Smooth muscle cell (in vitro differentiated cells): ENCODE results near the gene DCLK2. TPM values are rescaled to one million over a fixed set of nuclear protein-coding genes. Genes with fewer than 3 reads are reported as not detected.

ENCODE experiments used
- DNase-seq: peaks from one replicate; lab custom pipeline; 2025; ENCODE audit not compliant: unreplicated experiment; lab: John Stamatoyannopoulos, UW
- H2AFZ ChIP-seq: fragments of 200-600 bp; sonication (generic); 2 replicates; pipeline ENCODE4 v1.6.0; 2016; ENCODE audit warnings: antibody characterized with exemption, low read depth, mild to moderate bottlenecking
- H3F3A ChIP-seq: fragments of 200-600 bp; sonication (generic); 2 replicates; pipeline ENCODE4 v1.6.0; 2017; ENCODE audit warnings: antibody characterized with exemption, low read depth
- H3K27ac ChIP-seq: fragments of 200-600 bp; sonication (generic); 2 replicates; pipeline ENCODE4 v1.5.1; 2016; ENCODE audit warnings: low read depth, mild to moderate bottlenecking
- H3K27me3 ChIP-seq: fragments of 200-600 bp; sonication (generic); 2 replicates; pipeline ENCODE4 v1.6.1; 2016; ENCODE audit warnings: low read depth, mild to moderate bottlenecking
- H3K36me3 ChIP-seq: fragments of 200-600 bp; sonication (generic); 2 replicates; pipeline ENCODE4 v1.5.1; 2016; ENCODE audit warnings: low read depth
- H3K4me1 ChIP-seq: fragments of 200-600 bp; sonication (generic); 2 replicates; pipeline ENCODE4 v1.5.1; 2016; ENCODE audit warnings: low read depth
- H3K4me2 ChIP-seq: fragments of 200-600 bp; sonication (generic); 2 replicates; pipeline ENCODE4 v1.6.0; 2016; ENCODE audit warnings: mild to moderate bottlenecking
- H3K4me3 ChIP-seq: fragments of 200-600 bp; sonication (generic); 2 replicates; pipeline ENCODE4 v1.5.1; 2016; ENCODE audit warnings: mild to moderate bottlenecking
- H3K79me2 ChIP-seq: fragments of 200-600 bp; sonication (generic); 2 replicates; pipeline ENCODE4 v1.6.0; 2016; ENCODE audit warnings: low read depth, mild to moderate bottlenecking
- H3K9ac ChIP-seq: fragments of 200-600 bp; sonication (generic); 2 replicates; pipeline ENCODE4 v1.6.0; 2016; ENCODE audit warnings: low read depth
- H3K9me3 ChIP-seq: fragments of 200-600 bp; sonication (generic); replicated peaks from 2 replicates; pipeline ENCODE4 v1.5.1; 2016; ENCODE audit warnings: low read depth
- H4K20me1 ChIP-seq: fragments of 200-600 bp; sonication (generic); 2 replicates; pipeline ENCODE4 v1.6.0; 2016; ENCODE audit warnings: low read depth
- WGBS: methylation state at CpG from one replicate; pipeline ENCODE4 v1.1.7; 2016; ENCODE audit warnings: low lambda C conversion rate; 5-methylcytosine and 5-hydroxymethylcytosine counted together
- polyA plus RNA-seq: library from polyadenylated mRNA; unstranded; fragments of >200 nt; fragmentation: Nextera tagmentation; extraction: Ambion mirVana; gene quantifications from 2 replicates; pipeline ENCODE4 v1.2.1, GENCODE V29; 2016
- total RNA-seq: library from RNA; depleted of rRNA; stranded (reverse); fragments of >200 nt; gene quantifications from 2 replicates; pipeline ENCODE4 v1.2.3, GENCODE V29; 2014
- TF ChIP-seq, protein P1 (sequence below): fragments of 200-600 bp; sonication (generic); IDR thresholded peaks from 2 replicates; pipeline ENCODE4 v1.5.1; 2017; ENCODE audit warnings: borderline replicate concordance, mild to moderate bottlenecking, antibody characterized with exemption; ENCODE audit not compliant: insufficient read depth, poor library complexity, severe bottlenecking

Gene DCLK2
- total and polyA plus RNA-seq, 2 experiments from 2014 or later: 1.3 to 4.8 TPM

GRCh38 chr4:150232029-150232428 is 153.8 kb downstream of the DCLK2 start:
- Histone ChIP-seq H3K79me2 (no peaks in the 10 kb centered on the region), H3K27me3 (no peaks in the 10 kb centered on the region), H3K4me3 (no peak overlapping the region), H3K4me2 (no peak overlapping the region), H3K9ac (no peak overlapping the region), H3F3A (peaks cover 9% of the 10 kb centered on the region), H4K20me1 (no peaks in the 10 kb centered on the region), H3K27ac (no peak overlapping the region), H3K36me3 (no peaks in the 10 kb centered on the region), H2AFZ (no peak overlapping the region), H3K4me1 (peaks cover 17% of the 10 kb centered on the region), H3K9me3 (no peaks in the 10 kb centered on the region)
- WGBS: 97% methylated on average over 6 of the region's 6 CpGs
- DNase-seq: no peak
- TF ChIP-seq, protein P1, sequence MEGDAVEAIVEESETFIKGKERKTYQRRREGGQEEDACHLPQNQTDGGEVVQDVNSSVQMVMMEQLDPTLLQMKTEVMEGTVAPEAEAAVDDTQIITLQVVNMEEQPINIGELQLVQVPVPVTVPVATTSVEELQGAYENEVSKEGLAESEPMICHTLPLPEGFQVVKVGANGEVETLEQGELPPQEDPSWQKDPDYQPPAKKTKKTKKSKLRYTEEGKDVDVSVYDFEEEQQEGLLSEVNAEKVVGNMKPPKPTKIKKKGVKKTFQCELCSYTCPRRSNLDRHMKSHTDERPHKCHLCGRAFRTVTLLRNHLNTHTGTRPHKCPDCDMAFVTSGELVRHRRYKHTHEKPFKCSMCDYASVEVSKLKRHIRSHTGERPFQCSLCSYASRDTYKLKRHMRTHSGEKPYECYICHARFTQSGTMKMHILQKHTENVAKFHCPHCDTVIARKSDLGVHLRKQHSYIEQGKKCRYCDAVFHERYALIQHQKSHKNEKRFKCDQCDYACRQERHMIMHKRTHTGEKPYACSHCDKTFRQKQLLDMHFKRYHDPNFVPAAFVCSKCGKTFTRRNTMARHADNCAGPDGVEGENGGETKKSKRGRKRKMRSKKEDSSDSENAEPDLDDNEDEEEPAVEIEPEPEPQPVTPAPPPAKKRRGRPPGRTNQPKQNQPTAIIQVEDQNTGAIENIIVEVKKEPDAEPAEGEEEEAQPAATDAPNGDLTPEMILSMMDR: no peak

- TF ChIP-seq, protein P1: no peak
- no peak for DNase-seq
- Histone ChIP-seq H3K4me2 (no peak overlapping the region), H3K4me3 (no peak overlapping the region), H3K4me1 (peaks cover 31% of the 10 kb centered on the region), H3K27ac (no peak overlapping the region), H3K9me3 (no peaks in the 10 kb centered on the region), H3K27me3 (no peaks in the 10 kb centered on the region), H4K20me1 (no peaks in the 10 kb centered on the region), H2AFZ (no peak overlapping the region), H3F3A (peaks cover 9% of the 10 kb centered on the region), H3K79me2 (no peaks in the 10 kb centered on the region), H3K9ac (no peak overlapping the region), H3K36me3 (no peaks in the 10 kb centered on the region)
- WGBS: 83% methylated on average over 5 of the region's 5 CpGs
Observed at GRCh38 chr4:150234246-150234645, 156.0 kb downstream of the DCLK2 start.

GRCh38 chr4:150235317-150235716 is 157.1 kb downstream of the DCLK2 start:
- H3F3A ChIP-seq: peaks cover 9% of the 10 kb centered on the region
- peak overlapping the region; percentile 36 for H2AFZ ChIP-seq
- H3K4me3 ChIP-seq: no peak overlapping the region
- no peaks in the 10 kb centered on the region for H3K79me2 ChIP-seq
- WGBS: 91% methylated on average over 5 of the region's 5 CpGs
- no peaks in the 10 kb centered on the region for H3K27me3 ChIP-seq
- H3K4me1 ChIP-seq: peaks cover 31% of the 10 kb centered on the region
- TF ChIP-seq, protein P1: no peak
- H3K36me3 ChIP-seq: no peaks in the 10 kb centered on the region
- peak overlapping the region; percentile 73 for H3K4me2 ChIP-seq
- peak overlapping the region; percentile 95 for H3K27ac ChIP-seq
- H4K20me1 ChIP-seq: no peaks in the 10 kb centered on the region
- DNase-seq: no peak
- H3K9ac ChIP-seq: no peak overlapping the region
- no peaks in the 10 kb centered on the region for H3K9me3 ChIP-seq

DNA sequence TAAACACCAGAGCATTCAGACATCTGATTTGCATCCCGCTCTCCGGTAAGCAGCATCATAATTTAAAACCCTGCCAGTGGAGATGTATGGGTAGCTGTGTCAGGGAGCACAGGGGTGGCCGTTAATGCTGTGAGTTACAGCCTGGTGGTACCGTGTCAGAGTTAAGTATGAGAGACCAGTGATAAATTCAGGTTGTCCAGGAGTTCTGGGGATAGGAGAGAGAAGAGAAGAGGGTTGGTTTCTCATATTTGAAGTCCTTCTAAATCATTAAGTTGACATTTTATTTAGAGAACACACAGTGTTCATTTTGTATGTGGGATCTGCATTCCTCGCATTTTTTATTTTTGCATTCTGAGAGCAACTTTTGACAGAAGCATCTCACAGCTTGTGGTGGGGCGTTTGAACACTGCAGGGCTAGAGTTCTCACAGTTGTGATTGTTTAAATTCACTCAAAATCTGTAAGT is 157.6 kb downstream of the DCLK2 start:
- H3K9ac ChIP-seq: peak overlapping the region; percentile 66
- no peak overlapping the region for H3K4me3 ChIP-seq
- WGBS: 63% methylated on average over 6 of the region's 6 CpGs
- H3K27ac ChIP-seq: peak overlapping the region; percentile 95
- TF ChIP-seq, protein P1: no peak
- no peaks in the 10 kb centered on the region for H3K79me2 ChIP-seq
- H3K9me3 ChIP-seq: no peaks in the 10 kb centered on the region
- no peaks in the 10 kb centered on the region for H3K27me3 ChIP-seq
- H3F3A ChIP-seq: peaks cover 9% of the 10 kb centered on the region
- no peaks in the 10 kb centered on the region for H4K20me1 ChIP-seq
- peaks cover 31% of the 10 kb centered on the region for H3K4me1 ChIP-seq
- no peak for DNase-seq
- H2AFZ ChIP-seq: peak overlapping the region; percentile 36
- peak overlapping the region; percentile 73 for H3K4me2 ChIP-seq
- H3K36me3 ChIP-seq: no peaks in the 10 kb centered on the region
